Heart right ventricle (tissue), 16 donors: ENCODE results near the gene TTLL11. TPM values are rescaled to one million over a fixed set of nuclear protein-coding genes. Genes with fewer than 3 reads are reported as not detected.

Experiments
- ATAC-seq, 8 donors: fragments of 200-7000 bp; cut with Tn5 transposase; one replicate each; pipeline ENCODE4 v1.9.1; 2020; ENCODE audit warnings: mild to moderate bottlenecking in 8 of 8, moderate library complexity in 8 of 8, moderate number of reproducible peaks in 1 of 8
- DNase-seq, 2 donors: peaks; one replicate each; pipeline ENCODE4 v3.0.0-alpha.2; 2020
- H3K27ac ChIP-seq, 10 donors: fragments of 200-600 bp; sonication (generic) in 2 of 10; one replicate each; pipeline versions ENCODE4 v1.5.0 to v1.8.0; 2020 to 2022; ENCODE audit warnings: mild to moderate bottlenecking in 3 of 10
- H3K27me3 ChIP-seq, 7 donors: fragments of 200-600 bp; one replicate each; pipeline ENCODE4 v1.8.0; 2021 to 2022; ENCODE audit warnings: mild to moderate bottlenecking in 2 of 7
- H3K36me3 ChIP-seq, 9 donors: fragments of 200-600 bp; sonication (generic) in 1 of 9; one replicate each; pipeline versions ENCODE4 v1.5.0 to v1.8.0; 2020 to 2022; ENCODE audit warnings: mild to moderate bottlenecking in 2 of 9
- H3K4me1 ChIP-seq, 9 donors: fragments of 200-600 bp; sonication (generic) in 1 of 9; one replicate each; pipeline versions ENCODE4 v1.5.0 to v1.8.0; 2020 to 2022; ENCODE audit warnings: mild to moderate bottlenecking in 4 of 9
- H3K4me3 ChIP-seq, 10 donors: fragments of 200-600 bp; sonication (generic) in 2 of 10; one replicate each; pipeline versions ENCODE4 v1.5.0 to v1.8.0; 2020 to 2022; ENCODE audit warnings: mild to moderate bottlenecking in 7 of 10, moderate library complexity in 2 of 10
- H3K9me3 ChIP-seq, 11 donors: fragments of 200-600 bp in 10 of 11; sonication (generic) in 2 of 11; one replicate each; pipeline versions ENCODE4 v1.5.0 to v1.8.0; 2013 to 2022; ENCODE audit warnings: mild to moderate bottlenecking in 2 of 11, control low read depth in 1 of 11, moderate library complexity in 1 of 11
- CTCF ChIP-seq, 9 donors: fragments of 200-600 bp; sonication (generic) in 2 of 9; IDR thresholded peaks; one replicate each; pipeline versions ENCODE4 v1.5.0 to v1.8.0; 2021 to 2022; ENCODE audit warnings: antibody characterized with exemption in 9 of 9, mild to moderate bottlenecking in 5 of 9, moderate library complexity in 1 of 9
- WGBS, 2 donors: extraction: QIAGEN DNeasy Blood & Tissue Kit; methylation state at CpG; one replicate each; pipeline ENCODE4 v1.1.7; 2013; ENCODE audit warnings: inconsistent platforms in 1 of 2; 5-methylcytosine and 5-hydroxymethylcytosine counted together
- intact Hi-C, 10 donors: fragments of 100-400 bp; cut with DNase I; formaldehyde crosslinking; loops; one replicate each; pipeline versions ENCODE4 v1.11.1 to v1.14.2; 2022
- polyA plus RNA-seq, 2 donors: library from polyadenylated mRNA; stranded (reverse); fragments of 200-250 nt; gene quantifications; one replicate each; pipeline ENCODE4 v1.2.3, GENCODE V29; 2013
- total RNA-seq, 10 donors: library from RNA; stranded (reverse); fragmentation: NEBNext Ultra II Directional in 3 of 10; extraction: Animal tissue kit (Norgen Biotek cat#: 25700) in 3 of 10; gene quantifications; one replicate each; pipeline versions ENCODE4 v1.2.1 to v1.2.4, GENCODE V29; 2021 to 2023
- donor health status: Arrhythmogenic right ventricular cardiomyopathy.
- donor health status: ischemic (EF 13 %, LVEDD 7.1; RV severe dilation, severe dysfunction).
- donor health status: healthy with polysubstance abuse.
- donor health status: DM: no; HTN: yes; CAD: no.
- donor health status: DM: no; HTN: no; CAD: no.
- donor health status: ischemic (EF 25% LVEDD 6.9; RV normal size, moderate dysfunction).
- donor health status: ischemic (EF 25% LVEDD 5.7; RV mildly dilated, moderate dysfunction).
- donor health status: healthy.
- donor health status: DM: yes; HTN: yes; CAD: no.
- donor health status: Ischemic cardiomyopathy.
- donor health status: ischemic (EF 35%, LVEDD 5.7; RV mildly dilated, moderate dysfunction).
- donor health status: nonischemic (EF 11% LVEDD 7.7; RV severe dilation, severe dysfunction).
- donor health status: DM: yes; HTN: yes; CAD: no.
- donor health status: PGD.
- donor health status: ischemic (EF 29% LVEDD 5.4; RV normal size, mild dysfunction).
- donor health status: nonischemic (EF 23%, LVEDD 6.1; RV moderate dilation, normal function).

Gene TTLL11
- total and polyA plus RNA-seq, 12 donors, result 2.6 to 8.7 (median 5.8) TPM

GRCh38 chr9:122107291-122107805 lies 14.2 kb upstream of the TTLL11 start:
- intact Hi-C loops, result loop anchor here in 1 of 10 donors (5.0 kb wide), 1 partner anchor 700 kb away; no protein-coding TSS in a partner anchor
- WGBS, 2 donors, result 59 to 67% methylated on average over 7 of the region's 7 CpGs
- Histone ChIP-seq H3K36me3 (no peaks in the 10 kb centered on the region), H3K4me3 (no peak overlapping the region), H3K4me1 (peaks cover 0 to 20% (median 0%) of the 10 kb centered on the region in 9 donors), H3K27me3 (no peaks in the 10 kb centered on the region), H3K9me3 (peaks cover 0 to 20% (median 8%) of the 10 kb centered on the region in 11 donors), H3K27ac (peak overlapping the region in 3 of 10 donors; percentile 7 to 35 (median 11))
- ATAC-seq (peak; percentile 40 to 92 (median 78)), DNase-seq (no peak)
- TF ChIP-seq CTCF (IDR thresholded peaks at IDR 0.05), result no peak

GRCh38 chr9:122106576-122106975 lies 13.5 kb upstream of the TTLL11 start:
- intact Hi-C loops, result loop anchor here in 1 of 10 donors (5.0 kb wide), 1 partner anchor 701 kb away; no protein-coding TSS in a partner anchor
- no peak for TF ChIP-seq CTCF (IDR thresholded peaks at IDR 0.05)
- Histone ChIP-seq H3K27me3 (no peaks in the 10 kb centered on the region), H3K4me3 (no peak overlapping the region), H3K27ac (peak overlapping the region in 5 of 10 donors; percentile 7 to 47 (median 35)), H3K4me1 (peaks cover 0 to 20% (median 0%) of the 10 kb centered on the region in 9 donors), H3K36me3 (no peaks in the 10 kb centered on the region), H3K9me3 (peaks cover 0 to 20% (median 8%) of the 10 kb centered on the region in 11 donors)
- WGBS, 2 donors, result 45 to 53% methylated on average over 2 of the region's 2 CpGs
- no peak for ATAC-seq
- no peak for DNase-seq

- H3K27me3 ChIP-seq, result no peaks in the 10 kb centered on the region
- no peak overlapping the region for H3K27ac ChIP-seq
- TF ChIP-seq CTCF (IDR thresholded peaks at IDR 0.05), result no peak
- no peaks in the 10 kb centered on the region for H3K36me3 ChIP-seq
- DNase-seq, result no peak
- H3K4me1 ChIP-seq, result peaks cover 0 to 25% (median 3%) of the 10 kb centered on the region in 9 donors
- H3K9me3 ChIP-seq, result peaks cover 0 to 20% (median 8%) of the 10 kb centered on the region in 11 donors
- 97 to 100% methylated on average over 1 of the region's 1 CpG for WGBS, 2 donors
- intact Hi-C loops, result loop anchor here in 2 of 10 donors (5.0 kb wide), 1 partner anchor 348 kb away; no protein-coding TSS in a partner anchor
- ATAC-seq, result no peak
- no peak overlapping the region for H3K4me3 ChIP-seq
These were observed 10.9 kb upstream of the TTLL11 start for GRCh38 chr9:122103985-122104384.

GRCh38 chr9:122102156-122102555 lies 9.0 kb upstream of the TTLL11 start:
- intact Hi-C loops, result loop anchor here in 2 of 10 donors (5.0 kb wide), 1 partner anchor 350 kb away; no protein-coding TSS in a partner anchor
- no peaks in the 10 kb centered on the region for H3K27me3 ChIP-seq
- H3K9me3 ChIP-seq, result peaks cover 0 to 20% (median 8%) of the 10 kb centered on the region in 11 donors
- no peak for DNase-seq
- no peak for ATAC-seq
- H3K4me1 ChIP-seq, result peaks cover 0 to 14% (median 3%) of the 10 kb centered on the region in 9 donors
- 92 to 95% methylated on average over 2 of the region's 2 CpGs for WGBS, 2 donors
- no peak overlapping the region for H3K4me3 ChIP-seq
- no peak overlapping the region for H3K27ac ChIP-seq
- H3K36me3 ChIP-seq, result no peaks in the 10 kb centered on the region
- no peak for TF ChIP-seq CTCF (IDR thresholded peaks at IDR 0.05)
